ENCODE measurements around the gene LHX4. TPM values are rescaled to one million over a fixed set of nuclear protein-coding genes. Genes with fewer than 3 reads are reported as not detected.

Gene LHX4
- total RNA-seq, 1 donor from 2014 or later, result not detected

DNA sequence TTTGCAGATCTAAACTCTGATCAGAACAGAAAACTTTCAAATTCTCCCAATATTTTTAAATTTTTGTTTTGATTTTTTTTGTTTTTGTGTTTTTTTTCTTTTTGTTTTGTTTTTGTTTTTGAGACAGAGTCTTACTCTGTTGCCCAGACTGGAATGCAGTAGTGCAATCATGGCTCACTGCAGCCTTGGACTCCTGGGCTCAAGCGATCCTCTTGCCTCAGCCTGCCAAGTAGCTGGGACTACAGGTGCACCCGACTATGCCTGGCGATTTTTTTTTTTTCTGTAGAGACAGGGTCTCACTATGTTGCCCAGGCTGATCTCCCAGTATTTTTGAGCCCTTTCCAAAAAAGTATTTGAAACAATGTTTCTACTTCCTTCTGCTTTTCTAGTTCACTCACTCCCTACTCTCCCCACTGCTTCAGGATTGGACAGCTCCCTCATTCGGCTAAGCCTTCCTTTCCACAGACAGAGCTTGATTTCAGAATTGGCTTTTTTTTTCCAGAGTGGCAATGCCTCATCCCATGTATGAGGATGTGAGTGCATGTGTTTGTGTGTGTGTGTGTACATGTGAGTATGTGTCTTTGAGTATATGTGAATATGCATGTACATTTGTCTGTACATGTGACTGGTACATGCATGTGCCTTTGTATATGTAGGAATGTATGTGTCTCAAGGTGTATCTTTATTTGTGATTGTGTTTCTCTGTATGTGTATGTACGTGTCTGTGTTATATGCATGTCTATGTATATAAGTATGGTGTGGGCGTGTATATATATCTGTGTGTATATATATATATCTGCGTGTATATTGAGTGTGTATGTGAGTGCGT lies 11.9 kb downstream of the LHX4 start:
- no peak for DNase-seq (ENCODE audit: low read depth)
- no peak overlapping the region for H3K4me3 ChIP-seq (ENCODE audit: low read depth, low read length)
- TF ChIP-seq, protein P1, sequence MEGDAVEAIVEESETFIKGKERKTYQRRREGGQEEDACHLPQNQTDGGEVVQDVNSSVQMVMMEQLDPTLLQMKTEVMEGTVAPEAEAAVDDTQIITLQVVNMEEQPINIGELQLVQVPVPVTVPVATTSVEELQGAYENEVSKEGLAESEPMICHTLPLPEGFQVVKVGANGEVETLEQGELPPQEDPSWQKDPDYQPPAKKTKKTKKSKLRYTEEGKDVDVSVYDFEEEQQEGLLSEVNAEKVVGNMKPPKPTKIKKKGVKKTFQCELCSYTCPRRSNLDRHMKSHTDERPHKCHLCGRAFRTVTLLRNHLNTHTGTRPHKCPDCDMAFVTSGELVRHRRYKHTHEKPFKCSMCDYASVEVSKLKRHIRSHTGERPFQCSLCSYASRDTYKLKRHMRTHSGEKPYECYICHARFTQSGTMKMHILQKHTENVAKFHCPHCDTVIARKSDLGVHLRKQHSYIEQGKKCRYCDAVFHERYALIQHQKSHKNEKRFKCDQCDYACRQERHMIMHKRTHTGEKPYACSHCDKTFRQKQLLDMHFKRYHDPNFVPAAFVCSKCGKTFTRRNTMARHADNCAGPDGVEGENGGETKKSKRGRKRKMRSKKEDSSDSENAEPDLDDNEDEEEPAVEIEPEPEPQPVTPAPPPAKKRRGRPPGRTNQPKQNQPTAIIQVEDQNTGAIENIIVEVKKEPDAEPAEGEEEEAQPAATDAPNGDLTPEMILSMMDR (conservative IDR thresholded peaks at IDR 0.05; ENCODE audit: low read depth, low read length), result no peak

DNA sequence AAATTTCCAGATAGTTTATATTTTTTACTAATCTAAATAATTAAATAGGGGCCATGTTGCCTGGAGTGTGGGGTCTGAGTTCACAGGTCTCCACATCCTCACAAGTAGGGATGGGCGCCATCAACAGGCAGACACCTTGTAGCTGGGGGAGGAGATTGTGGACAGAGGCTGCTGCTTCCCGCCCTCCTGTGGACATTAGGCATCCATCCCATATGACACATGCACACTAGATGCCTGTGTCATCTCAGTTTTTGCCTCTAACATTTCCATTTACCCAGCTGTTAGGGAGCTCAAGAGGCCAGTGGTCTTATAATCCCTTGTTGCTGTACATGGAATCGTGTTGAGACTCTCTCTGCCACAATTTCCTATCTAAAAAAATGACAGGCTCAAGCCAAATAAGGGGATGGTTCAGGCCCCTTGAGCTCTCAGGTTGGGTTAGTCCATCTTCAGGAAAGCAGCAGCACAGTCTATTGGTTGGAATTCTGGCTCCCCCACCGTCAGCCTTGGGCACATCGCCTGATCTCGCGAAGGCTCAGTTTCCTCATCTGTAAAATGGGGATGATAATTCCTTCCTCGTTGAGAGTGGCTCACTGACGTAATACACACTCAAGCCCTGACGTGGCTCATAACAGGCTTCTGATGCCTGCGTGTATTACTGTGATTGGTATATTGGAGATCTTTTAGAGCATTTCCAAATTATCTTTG lies 13.6 kb downstream of the LHX4 start:
- TF ChIP-seq, protein P1 (conservative IDR thresholded peaks at IDR 0.05; ENCODE audit: low read depth, low read length), result peak; percentile 2
- DNase-seq (ENCODE audit: low read depth), result no peak

DNA sequence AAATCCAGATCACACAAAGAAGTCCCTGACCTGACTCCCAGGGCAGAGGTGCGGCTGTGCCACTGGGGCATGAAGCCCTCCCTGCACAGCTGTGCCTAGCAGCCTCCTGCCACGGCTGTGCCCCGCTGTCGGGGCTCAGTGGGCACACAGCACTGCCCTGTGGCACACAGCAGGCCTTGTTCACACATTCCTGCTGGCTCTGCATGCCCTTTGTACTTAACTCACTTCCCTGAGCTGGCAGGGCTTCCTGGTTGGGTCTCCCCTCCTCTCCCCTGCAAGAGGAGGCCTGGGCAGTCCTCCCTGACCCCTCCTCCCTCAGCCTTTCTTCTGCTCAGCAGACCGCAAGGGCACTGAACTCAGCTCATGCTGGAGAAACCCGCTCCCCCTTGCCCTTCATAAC lies 14.8 kb downstream of the LHX4 start:
- no peak overlapping the region for H3K4me3 ChIP-seq (ENCODE audit: low read depth, low read length)
- TF ChIP-seq, protein P1 (conservative IDR thresholded peaks at IDR 0.05; ENCODE audit: low read depth, low read length), result no peak
- no peak for DNase-seq (ENCODE audit: low read depth)

More for the DNA sequence above, 13.6 kb downstream of the LHX4 start:
- H3K4me3 ChIP-seq (ENCODE audit: low read depth, low read length), result no peak overlapping the region

DNA sequence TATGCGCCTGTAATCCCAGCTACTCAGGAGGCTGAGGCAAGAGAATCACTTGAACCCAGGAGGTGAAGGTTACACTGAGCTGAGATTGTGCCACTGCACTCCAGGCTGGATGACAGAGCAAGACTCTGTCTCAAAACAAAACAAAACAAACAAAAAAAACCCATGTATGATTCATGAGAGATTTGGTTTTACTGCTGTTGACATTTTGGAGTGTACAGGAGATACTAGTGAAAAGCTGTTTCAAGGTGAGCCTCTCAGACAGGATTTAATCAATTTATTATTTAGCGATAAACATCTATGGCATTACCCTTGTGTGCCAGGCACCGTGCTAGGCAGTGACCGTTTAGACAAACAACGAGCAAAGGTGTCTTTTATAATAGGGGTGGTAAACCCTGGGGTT lies 16.5 kb downstream of the LHX4 start:
- H3K4me3 ChIP-seq (ENCODE audit: low read depth, low read length), result no peak overlapping the region
- DNase-seq (ENCODE audit: low read depth), result no peak
- TF ChIP-seq, protein P1 (conservative IDR thresholded peaks at IDR 0.05; ENCODE audit: low read depth, low read length), result no peak

DNA sequence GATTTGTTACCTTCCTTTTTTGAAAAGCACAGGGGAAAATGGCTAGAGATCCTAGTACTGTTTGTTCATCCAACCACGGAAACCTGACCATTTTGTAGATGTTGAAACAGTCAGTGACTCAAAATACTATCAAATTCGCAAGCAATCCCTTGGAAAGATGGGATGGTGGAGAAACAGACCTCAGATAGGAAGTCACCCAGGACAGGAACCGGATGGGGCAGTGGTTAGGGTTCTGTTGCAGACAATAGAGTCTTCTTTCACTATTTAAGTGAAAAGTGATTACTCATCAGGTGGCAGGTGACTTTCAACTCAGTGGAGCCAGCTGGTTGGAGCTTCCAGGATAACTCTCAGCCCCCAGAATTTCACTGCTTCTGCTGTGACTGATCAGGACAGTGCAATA lies 17.0 kb downstream of the LHX4 start:
- TF ChIP-seq, protein P1 (conservative IDR thresholded peaks at IDR 0.05; ENCODE audit: low read depth, low read length), result no peak
- DNase-seq (ENCODE audit: low read depth), result no peak
- no peak overlapping the region for H3K4me3 ChIP-seq (ENCODE audit: low read depth, low read length)

DNA sequence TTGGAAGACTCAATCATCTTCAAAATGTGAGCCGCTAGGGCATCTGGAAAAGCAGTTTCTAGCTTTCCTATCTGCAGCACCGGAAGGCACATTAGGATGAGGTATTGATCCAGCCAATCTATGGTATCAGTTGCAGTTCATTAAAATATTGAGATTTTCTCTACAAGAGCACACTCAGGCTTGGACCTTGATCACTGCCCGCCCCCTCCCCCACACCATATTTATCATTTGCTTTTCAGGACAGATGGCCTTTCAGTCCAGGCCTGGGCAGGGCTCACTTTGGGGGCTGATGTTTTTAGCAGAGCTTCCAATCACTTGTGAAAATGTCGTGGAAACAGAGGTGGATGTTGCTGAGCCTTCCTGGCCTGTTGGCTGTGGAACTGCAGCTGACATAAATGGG lies 17.5 kb downstream of the LHX4 start:
- TF ChIP-seq, protein P1 (conservative IDR thresholded peaks at IDR 0.05; ENCODE audit: low read depth, low read length), result no peak
- DNase-seq (ENCODE audit: low read depth), result no peak
- no peak overlapping the region for H3K4me3 ChIP-seq (ENCODE audit: low read depth, low read length)
